K562 (cell line): ENCODE data around the gene BFSP1. TPM values are rescaled to one million over a fixed set of nuclear protein-coding genes. Genes with fewer than 3 reads are reported as not detected.

Experiments used
- ATAC-seq: fragments of 200-7000 bp; cut with Tn5 transposase; 3 replicates; pipeline ENCODE4 v1.9.1; 2020; ENCODE audit warnings: moderate library complexity
- BruUV-seq: library from RNA; stranded (reverse); fragments of 400-500 nt; replicated peaks from 2 replicates; lab custom pipeline; 2021; lab: Mats Ljungman, UMichigan
- CTCF ChIA-PET: fragments of 300-600 bp; formaldehyde crosslinking; extraction: SDS; loops from one replicate; lab custom pipeline; 2021; ENCODE audit warnings: low intra/inter-chr PET ratio; lab: Yijun Ruan, JAX
- POLR2A ChIA-PET: fragments of 300-600, 350-650 bp; sonication (Branson Sonifier 250); formaldehyde crosslinking; extraction: SDS; loops from one replicate; lab custom pipeline; 2021; ENCODE audit warnings: antibody characterized with exemption, inconsistent platforms; lab: Yijun Ruan, JAX
- DNase-seq, 4 experiments: peaks; one replicate each; pipeline versions ENCODE4 v3.0.0 to v3.0.0-alpha.2; 2011 to 2018; ENCODE audit warnings: low spot score in 3 of 4, mixed read lengths in 3 of 4; ENCODE audit errors: extremely low read depth in 1 of 4
- FAIRE-seq: peaks from 2 replicates; lab custom pipeline; 2011; peaks lifted over from hg19 to GRCh38; lab: Jason Lieb, UNC
- H2AFZ ChIP-seq: 2 replicates; pipeline ENCODE4 v1.6.0; 2011; ENCODE audit warnings: low read depth, low read length, control low read depth, inconsistent platforms
- H3K27ac ChIP-seq: fragments of 200-600 bp; 3 replicates; pipeline ENCODE4 v1.8.0; 2011; ENCODE audit warnings: low read depth, mild to moderate bottlenecking, control low read depth, inconsistent platforms, low read length, moderate library complexity, mixed read lengths; ENCODE audit errors: extremely low read depth
- H3K27me3 ChIP-seq, 2 experiments: fragments of 300-600 bp in 1 of 2; 2 replicates in 1 of 2; 3 replicates in 1 of 2; pipeline versions ENCODE4 v1.6.0 to v1.8.0; 2011; ENCODE audit warnings: inconsistent platforms in 2 of 2, low read length in 2 of 2, mild to moderate bottlenecking in 1 of 2, mixed read lengths in 1 of 2, moderate library complexity in 1 of 2; ENCODE audit not compliant: control insufficient read depth in 2 of 2, insufficient read depth in 2 of 2
- H3K36me3 ChIP-seq: fragments of 300-600 bp; 3 replicates; pipeline ENCODE4 v1.8.0; 2011; ENCODE audit warnings: mild to moderate bottlenecking, low read length, inconsistent platforms; ENCODE audit not compliant: control insufficient read depth, insufficient read depth
- H3K4me1 ChIP-seq, 2 experiments: fragments of 200-600 bp in 1 of 2; replicated peaks in 1 of 2; 2 replicates in 1 of 2; 3 replicates in 1 of 2; pipeline versions ENCODE4 v1.5.1 to v1.8.0; 2011; ENCODE audit warnings: inconsistent platforms in 2 of 2, low read length in 2 of 2, mild to moderate bottlenecking in 1 of 2, mixed read lengths in 1 of 2, moderate library complexity in 1 of 2; ENCODE audit not compliant: control insufficient read depth in 2 of 2, insufficient read depth in 2 of 2
- H3K4me2 ChIP-seq: 2 replicates; pipeline ENCODE4 v1.6.1; 2011; ENCODE audit warnings: low read length, control low read depth, inconsistent platforms, mixed read lengths; ENCODE audit not compliant: insufficient read depth
- H3K4me3 ChIP-seq: fragments of 200-600 bp; sonication (generic), shearing (Covaris generic); 2 replicates; pipeline ENCODE4 v1.5.1; 2016; ENCODE audit warnings: control low read depth, inconsistent platforms
- H3K79me2 ChIP-seq: fragments of 200-600 bp; 3 replicates; pipeline ENCODE4 v1.8.0; 2011; ENCODE audit warnings: low read length, inconsistent platforms; ENCODE audit not compliant: control insufficient read depth, insufficient read depth
- H3K9ac ChIP-seq, 2 experiments: 2 replicates each; pipeline versions ENCODE4 v1.6.0 to v1.6.1; 2011; ENCODE audit warnings: low read depth in 2 of 2, low read length in 2 of 2, control low read depth in 1 of 2, inconsistent platforms in 1 of 2, mild to moderate bottlenecking in 1 of 2, mixed read lengths in 1 of 2; ENCODE audit not compliant: insufficient read depth in 1 of 2
- H3K9me1 ChIP-seq: one replicate; pipeline ENCODE4 v1.6.0; 2011; ENCODE audit warnings: inconsistent platforms, mild to moderate bottlenecking, low read length, moderate library complexity; ENCODE audit not compliant: control insufficient read depth, insufficient read depth
- H3K9me3 ChIP-seq: replicated peaks from 2 replicates; pipeline ENCODE4 v1.5.1; 2011; ENCODE audit warnings: low read depth, low read length, inconsistent platforms; ENCODE audit not compliant: control insufficient read depth, insufficient read depth
- H4K20me1 ChIP-seq: replicated peaks from 2 replicates; pipeline ENCODE4 v1.6.1; 2011; ENCODE audit warnings: low read length, inconsistent platforms, mixed read lengths; ENCODE audit not compliant: control insufficient read depth, insufficient read depth
- CBX1 ChIP-seq: sonication (generic); IDR thresholded peaks from 2 replicates; pipeline ENCODE4 v1.6.1; 2016; ENCODE audit warnings: antibody characterized with exemption, low read depth, mild to moderate bottlenecking
- DLX4 ChIP-seq: fragments of 250-450 bp; sonication (Bioruptor Pico); IDR thresholded peaks from 2 replicates; pipeline ENCODE4 v1.6.1; 2021; ENCODE audit warnings: mild to moderate bottlenecking
- E2F6 ChIP-seq, 2 experiments: IDR thresholded peaks; 2 replicates each; pipeline ENCODE4 v1.6.1; 2011; ENCODE audit warnings: borderline replicate concordance in 1 of 2, control low read depth in 1 of 2, low read depth in 1 of 2, low read length in 1 of 2, mild to moderate bottlenecking in 1 of 2, mixed read lengths in 1 of 2, moderate library complexity in 1 of 2; ENCODE audit not compliant: insufficient read depth in 1 of 2, insufficient read length in 1 of 2, poor library complexity in 1 of 2, severe bottlenecking in 1 of 2; ENCODE audit errors: extremely low read depth in 1 of 2
- NFXL1 ChIP-seq: fragments of 450-650 bp; formaldehyde crosslinking; IDR thresholded peaks from 2 replicates; pipeline ENCODE4 v1.4.0; 2021; ENCODE audit warnings: mild to moderate bottlenecking
- ZNF143 ChIP-seq: sonication (generic); formaldehyde crosslinking; IDR thresholded peaks from 2 replicates; pipeline ENCODE4 v1.9.0; 2022; ENCODE audit warnings: mild to moderate bottlenecking, missing genetic modification reagents
- ZNF146 ChIP-seq: IDR thresholded peaks from one replicate; pipeline ENCODE4 v1.6.1; 2018; ENCODE audit warnings: missing compliant biosample characterization; ENCODE audit not compliant: unreplicated experiment
- ZNF436 ChIP-seq: fragments of 250-450, 450-650 bp; sonication (Bioruptor Pico); formaldehyde crosslinking; IDR thresholded peaks from 2 replicates; pipeline ENCODE4 v1.7.0; 2020; ENCODE audit warnings: mild to moderate bottlenecking
- ZNF707 ChIP-seq: fragments of 250-450 bp; sonication (Bioruptor Pico); conservative IDR thresholded peaks from 2 replicates; pipeline ENCODE4 v1.8.0; 2022; ENCODE audit warnings: inconsistent platforms, mild to moderate bottlenecking, moderate library complexity
- in situ Hi-C: fragments of 300-500 bp; cut with MboI; formaldehyde crosslinking; loops from 4 replicates; pipeline ENCODE4 v1.15.0; 2018; ENCODE audit warnings: inconsistent platforms, mixed read lengths
- intact Hi-C: fragments of 100-400 bp; cut with micrococcal nuclease; formaldehyde crosslinking; loops from 2 replicates; pipeline ENCODE4 v1.14.2; 2022
- polyA plus RNA-seq, 8 experiments: library from polyadenylated mRNA; depleted of rRNA in 4 of 8; stranded (reverse) in 5 of 8; unstranded in 3 of 8; fragments of >200 nt; fragmentation: Nextera tagmentation in 2 of 8; fragmentation: Illumina TruSeq in 1 of 8; extraction: Ambion mirVana in 2 of 8; extraction: Trizol in 1 of 8; gene quantifications; 2 replicates each; pipeline versions ENCODE4 v1.2.1 to v1.2.3, GENCODE V29; 2011 to 2014; ENCODE audit warnings: inconsistent platforms in 1 of 8, missing spikeins in 1 of 8
- total RNA-seq, 7 experiments: library from RNA; depleted of rRNA in 6 of 7; stranded (reverse); fragments of >200 nt in 6 of 7; fragmentation: Illumina TruSeq in 2 of 7; extraction: Trizol in 2 of 7; gene quantifications; 2 replicates each; pipeline versions ENCODE4 v1.2.1 to v1.2.3, GENCODE V29; 2011 to 2021; ENCODE audit warnings: low replicate concordance in 1 of 7
- TF ChIP-seq, protein P1 (sequence below): fragments of 250-450 bp; sonication (Bioruptor Pico); IDR thresholded peaks from 2 replicates; pipeline ENCODE4 v1.8.0; 2021; ENCODE audit warnings: moderate library complexity, mild to moderate bottlenecking, inconsistent platforms

BFSP1 gene
- total and polyA plus RNA-seq, 9 of the 15 experiments (the other 6 are each of a cell fraction or from before 2014, with no cell fraction given) = 0.09 to 0.86 (median 0.40) TPM

GRCh38 chr20:17529586-17529985, 1.6 kb downstream of the BFSP1 start:
- POLR2A ChIA-PET = no interaction called here
- no peaks in the 10 kb centered on the region for H3K9me1 ChIP-seq
- H3K27me3 ChIP-seq = peaks cover 0 to 10% of the 10 kb centered on the region in 2 experiments; a peak in 2 of 5 replicates
- intact Hi-C loops = no loop called here
- FAIRE-seq = no peak
- no peaks in the 10 kb centered on the region for H3K36me3 ChIP-seq
- in situ Hi-C loops = no loop called here
- no peaks in the 10 kb centered on the region for H3K9me3 ChIP-seq
- no peak for DNase-seq
- no peak overlapping the region for H3K4me2 ChIP-seq
- 0 out of 5 replicates have a peak, but pooled peaks cover 0 to 5% of the 10 kb centered on the region in 2 experiments for H3K4me1 ChIP-seq
- BruUV-seq = no TSS peak
- TF ChIP-seq E2F6 (IDR thresholded peaks at IDR 0.05; ENCODE audit: borderline replicate concordance in 1 of 2, extremely low read depth in 1 of 2, insufficient read depth in 1 of 2, insufficient read length in 1 of 2, low read depth in 1 of 2, low read length in 1 of 2, poor library complexity in 1 of 2, severe bottlenecking in 1 of 2) (no peak), NFXL1 (no peak), ZNF146 (no peak), ZNF707 (CRISPR knock-in tag) (no peak), CBX1 (no peak), ZNF143 (CRISPR knock-in tag) (no peak), DLX4 (CRISPR knock-in tag) (no peak), ZNF436 (CRISPR knock-in tag) (no peak)
- TF ChIP-seq, protein P1, sequence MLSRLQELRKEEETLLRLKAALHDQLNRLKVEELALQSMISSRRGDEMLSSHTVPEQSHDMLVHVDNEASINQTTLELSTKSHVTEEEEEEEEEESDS (CRISPR knock-in tag) = no peak
- H3K9ac ChIP-seq = no peak overlapping the region
- ATAC-seq = no peak
- H4K20me1 ChIP-seq = no peaks in the 10 kb centered on the region
- H2AFZ ChIP-seq = no peak overlapping the region
- no peak overlapping the region for H3K27ac ChIP-seq
- no peaks in the 10 kb centered on the region for H3K79me2 ChIP-seq
- CTCF ChIA-PET = no interaction called here
- no peak overlapping the region for H3K4me3 ChIP-seq
